HEK293 (cell line): ENCODE results near the gene KCNMA1.
A peak's percentile ranks its signal among the peaks of the same experiment; 100 is the strongest.

Experiments used
- FEZF1 ChIP-seq: fragments of 450-650 bp; formaldehyde crosslinking; IDR thresholded peaks from 2 replicates; pipeline ENCODE4 v1.5.1; 2016; ENCODE audit warnings: missing biosample characterization, missing genetic modification characterization
- HOXC10 ChIP-seq: sonication (generic); formaldehyde crosslinking; IDR thresholded peaks from 2 replicates; pipeline ENCODE4 v1.8.1; 2023; ENCODE audit warnings: mild to moderate bottlenecking, missing genetic modification reagents
- KLF8 ChIP-seq: fragments of 450-650 bp; formaldehyde crosslinking; IDR thresholded peaks from 2 replicates; pipeline ENCODE4 v1.5.1; 2016; ENCODE audit warnings: missing biosample characterization, missing genetic modification characterization
- RBAK ChIP-seq: fragments of 450-650 bp; formaldehyde crosslinking; IDR thresholded peaks from 2 replicates; pipeline ENCODE4 v1.5.1; 2016; ENCODE audit warnings: missing biosample characterization, missing genetic modification characterization
- SETDB1 ChIP-seq: IDR thresholded peaks from one replicate; pipeline ENCODE4 v1.6.1; 2017; ENCODE audit warnings: mild to moderate bottlenecking, low read length, moderate library complexity, mixed read lengths; ENCODE audit not compliant: insufficient read length
- WT1 ChIP-seq: fragments of 450-650 bp; formaldehyde crosslinking; IDR thresholded peaks from 2 replicates; pipeline ENCODE4 v1.5.1; 2016; ENCODE audit warnings: missing biosample characterization, missing genetic modification characterization
- ZBTB20 ChIP-seq: fragments of 450-650 bp; formaldehyde crosslinking; IDR thresholded peaks from 2 replicates; pipeline ENCODE4 v1.5.1; 2016; ENCODE audit warnings: missing biosample characterization, missing genetic modification characterization
- ZBTB48 ChIP-seq: fragments of 450-650 bp; formaldehyde crosslinking; IDR thresholded peaks from 2 replicates; pipeline ENCODE4 v1.5.1; 2016; ENCODE audit warnings: missing biosample characterization, missing genetic modification characterization
- ZNF157 ChIP-seq: fragments of 450-650 bp; formaldehyde crosslinking; IDR thresholded peaks from 2 replicates; pipeline ENCODE4 v1.5.1; 2016; ENCODE audit warnings: missing biosample characterization, missing genetic modification characterization
- ZNF398 ChIP-seq: fragments of 450-650 bp; formaldehyde crosslinking; IDR thresholded peaks from 2 replicates; pipeline ENCODE4 v1.5.1; 2017; ENCODE audit warnings: missing biosample characterization, missing genetic modification characterization
- ZNF473 ChIP-seq: fragments of 450-650 bp; formaldehyde crosslinking; IDR thresholded peaks from 2 replicates; pipeline ENCODE4 v1.5.1; 2017; ENCODE audit warnings: missing biosample characterization, missing genetic modification characterization
- ZNF510 ChIP-seq: fragments of 450-650 bp; formaldehyde crosslinking; IDR thresholded peaks from 2 replicates; pipeline ENCODE4 v1.5.1; 2018; ENCODE audit warnings: mild to moderate bottlenecking, missing genetic modification characterization, missing biosample characterization; ENCODE audit not compliant: insufficient replicate concordance
- ZNF544 ChIP-seq: fragments of 450-650 bp; formaldehyde crosslinking; IDR thresholded peaks from 2 replicates; pipeline ENCODE4 v1.5.0; 2017; ENCODE audit warnings: missing biosample characterization, missing genetic modification characterization
- ZNF677 ChIP-seq: fragments of 450-650 bp; IDR thresholded peaks from 2 replicates; pipeline ENCODE4 v1.5.0; 2018; ENCODE audit warnings: missing biosample characterization, mild to moderate bottlenecking, missing genetic modification characterization, moderate library complexity
- ZNF777 ChIP-seq: fragments of 450-650 bp; formaldehyde crosslinking; IDR thresholded peaks from 2 replicates; pipeline ENCODE4 v1.5.1; 2017; ENCODE audit warnings: missing biosample characterization, missing genetic modification characterization, borderline replicate concordance
- ZNF792 ChIP-seq: fragments of 450-650 bp; formaldehyde crosslinking; IDR thresholded peaks from 2 replicates; pipeline ENCODE4 v1.5.1; 2016; ENCODE audit warnings: missing biosample characterization, missing genetic modification characterization
- ZNF837 ChIP-seq: fragments of 450-650 bp; formaldehyde crosslinking; IDR thresholded peaks from 2 replicates; pipeline ENCODE4 v1.5.1; 2016; ENCODE audit warnings: missing biosample characterization, missing genetic modification characterization
- TF ChIP-seq, protein P1 (sequence below): fragments of 450-650 bp; formaldehyde crosslinking; IDR thresholded peaks from 2 replicates; pipeline ENCODE4 v1.5.1; 2016; ENCODE audit warnings: missing biosample characterization, missing genetic modification characterization, low read depth
- TF ChIP-seq, protein P2 (sequence below): fragments of 450-650 bp; formaldehyde crosslinking; IDR thresholded peaks from 2 replicates; pipeline ENCODE4 v1.5.1; 2017; ENCODE audit warnings: missing biosample characterization, missing genetic modification characterization
- TF ChIP-seq, protein P3 (sequence below): fragments of 450-650 bp; formaldehyde crosslinking; IDR thresholded peaks from 2 replicates; pipeline ENCODE4 v1.5.1; 2017; ENCODE audit warnings: missing biosample characterization, missing genetic modification characterization
- TF ChIP-seq, protein P4 (sequence below): fragments of 450-650 bp; formaldehyde crosslinking; IDR thresholded peaks from 2 replicates; pipeline ENCODE4 v1.5.1; 2017; ENCODE audit warnings: missing biosample characterization, missing genetic modification characterization

The KCNMA1 gene

GRCh38 chr10:76974017-76974691 is 663.5 kb downstream of the KCNMA1 start (continued):
- TF ChIP-seq ZNF398 (tag by site-specific recombination) (peak; percentile 44), ZNF510 (tag by site-specific recombination) (no peak), ZNF837 (tag by site-specific recombination) (no peak), ZNF157 (tag by site-specific recombination) (no peak), RBAK (no peak), ZNF544 (tag by site-specific recombination) (no peak), HOXC10 (CRISPR knock-in tag) (no peak), ZNF677 (no peak), FEZF1 (peak; percentile 81), ZNF777 (tag by site-specific recombination) (no peak), WT1 (tag by site-specific recombination) (no peak), ZBTB20 (tag by site-specific recombination) (no peak), KLF8 (tag by site-specific recombination) (no peak), ZNF792 (no peak), SETDB1 (no peak), ZNF473 (tag by site-specific recombination) (no peak), ZBTB48 (no peak)
- TF ChIP-seq, protein P1, sequence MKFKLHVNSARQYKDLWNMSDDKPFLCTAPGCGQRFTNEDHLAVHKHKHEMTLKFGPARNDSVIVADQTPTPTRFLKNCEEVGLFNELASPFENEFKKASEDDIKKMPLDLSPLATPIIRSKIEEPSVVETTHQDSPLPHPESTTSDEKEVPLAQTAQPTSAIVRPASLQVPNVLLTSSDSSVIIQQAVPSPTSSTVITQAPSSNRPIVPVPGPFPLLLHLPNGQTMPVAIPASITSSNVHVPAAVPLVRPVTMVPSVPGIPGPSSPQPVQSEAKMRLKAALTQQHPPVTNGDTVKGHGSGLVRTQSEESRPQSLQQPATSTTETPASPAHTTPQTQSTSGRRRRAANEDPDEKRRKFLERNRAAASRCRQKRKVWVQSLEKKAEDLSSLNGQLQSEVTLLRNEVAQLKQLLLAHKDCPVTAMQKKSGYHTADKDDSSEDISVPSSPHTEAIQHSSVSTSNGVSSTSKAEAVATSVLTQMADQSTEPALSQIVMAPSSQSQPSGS (tag by site-specific recombination), result no peak
- TF ChIP-seq, protein P2, sequence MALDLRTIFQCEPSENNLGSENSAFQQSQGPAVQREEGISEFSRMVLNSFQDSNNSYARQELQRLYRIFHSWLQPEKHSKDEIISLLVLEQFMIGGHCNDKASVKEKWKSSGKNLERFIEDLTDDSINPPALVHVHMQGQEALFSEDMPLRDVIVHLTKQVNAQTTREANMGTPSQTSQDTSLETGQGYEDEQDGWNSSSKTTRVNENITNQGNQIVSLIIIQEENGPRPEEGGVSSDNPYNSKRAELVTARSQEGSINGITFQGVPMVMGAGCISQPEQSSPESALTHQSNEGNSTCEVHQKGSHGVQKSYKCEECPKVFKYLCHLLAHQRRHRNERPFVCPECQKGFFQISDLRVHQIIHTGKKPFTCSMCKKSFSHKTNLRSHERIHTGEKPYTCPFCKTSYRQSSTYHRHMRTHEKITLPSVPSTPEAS (tag by site-specific recombination), result no peak
- TF ChIP-seq, protein P3, sequence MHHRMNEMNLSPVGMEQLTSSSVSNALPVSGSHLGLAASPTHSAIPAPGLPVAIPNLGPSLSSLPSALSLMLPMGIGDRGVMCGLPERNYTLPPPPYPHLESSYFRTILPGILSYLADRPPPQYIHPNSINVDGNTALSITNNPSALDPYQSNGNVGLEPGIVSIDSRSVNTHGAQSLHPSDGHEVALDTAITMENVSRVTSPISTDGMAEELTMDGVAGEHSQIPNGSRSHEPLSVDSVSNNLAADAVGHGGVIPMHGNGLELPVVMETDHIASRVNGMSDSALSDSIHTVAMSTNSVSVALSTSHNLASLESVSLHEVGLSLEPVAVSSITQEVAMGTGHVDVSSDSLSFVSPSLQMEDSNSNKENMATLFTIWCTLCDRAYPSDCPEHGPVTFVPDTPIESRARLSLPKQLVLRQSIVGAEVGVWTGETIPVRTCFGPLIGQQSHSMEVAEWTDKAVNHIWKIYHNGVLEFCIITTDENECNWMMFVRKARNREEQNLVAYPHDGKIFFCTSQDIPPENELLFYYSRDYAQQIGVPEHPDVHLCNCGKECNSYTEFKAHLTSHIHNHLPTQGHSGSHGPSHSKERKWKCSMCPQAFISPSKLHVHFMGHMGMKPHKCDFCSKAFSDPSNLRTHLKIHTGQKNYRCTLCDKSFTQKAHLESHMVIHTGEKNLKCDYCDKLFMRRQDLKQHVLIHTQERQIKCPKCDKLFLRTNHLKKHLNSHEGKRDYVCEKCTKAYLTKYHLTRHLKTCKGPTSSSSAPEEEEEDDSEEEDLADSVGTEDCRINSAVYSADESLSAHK (tag by site-specific recombination), result peak; percentile 73
- TF ChIP-seq, protein P4, sequence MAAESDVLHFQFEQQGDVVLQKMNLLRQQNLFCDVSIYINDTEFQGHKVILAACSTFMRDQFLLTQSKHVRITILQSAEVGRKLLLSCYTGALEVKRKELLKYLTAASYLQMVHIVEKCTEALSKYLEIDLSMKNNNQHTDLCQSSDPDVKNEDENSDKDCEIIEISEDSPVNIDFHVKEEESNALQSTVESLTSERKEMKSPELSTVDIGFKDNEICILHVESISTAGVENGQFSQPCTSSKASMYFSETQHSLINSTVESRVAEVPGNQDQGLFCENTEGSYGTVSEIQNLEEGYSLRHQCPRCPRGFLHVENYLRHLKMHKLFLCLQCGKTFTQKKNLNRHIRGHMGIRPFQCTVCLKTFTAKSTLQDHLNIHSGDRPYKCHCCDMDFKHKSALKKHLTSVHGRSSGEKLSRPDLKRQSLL (tag by site-specific recombination), result no peak
